Stimulated activated CD8-positive, alpha-beta memory T cell treated with anti-CD3 and anti-CD28 coated beads, Interleukin-12 subunit alpha, Interleukin-12 subunit beta, amount 100 ng/mL, for 24 hours (primary cell): ENCODE measurements around the gene DIP2C.
A peak's percentile ranks its signal among the peaks of the same experiment; 100 is the strongest.
"Not testable (repeated sequence)": the region's sequence is repeated elsewhere in the genome, so short reads cannot be mapped to it uniquely, and the experiment has no call there.

Experiments
- DNase-seq: peaks from one replicate; pipeline ENCODE4 v3.0.0-alpha.2; 2020; ENCODE audit errors: extremely low read depth

Gene DIP2C

DNA sequence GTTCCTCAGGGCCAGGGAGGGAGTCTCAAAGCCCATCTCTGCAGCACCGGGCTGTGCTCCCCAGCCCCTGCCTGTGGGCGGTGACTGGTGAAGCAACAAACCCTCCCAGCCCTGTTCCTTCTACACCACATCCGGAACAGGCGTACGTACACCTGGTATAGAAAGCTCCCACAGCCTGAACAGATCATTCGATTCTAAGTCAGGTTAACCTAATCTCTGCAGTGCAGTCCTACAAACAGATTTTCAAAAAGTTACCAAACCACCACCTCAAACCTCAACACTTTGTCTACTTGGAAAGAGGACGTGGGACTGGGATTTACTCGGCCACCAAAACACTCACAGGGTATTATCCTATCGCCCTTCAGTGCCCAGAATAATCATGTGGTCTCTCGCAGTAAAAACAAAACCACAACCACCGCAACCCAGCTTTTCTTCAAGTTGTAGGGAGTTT, 238.4 kb downstream of the DIP2C start:
- DNase-seq = peak; percentile 21

DNA sequence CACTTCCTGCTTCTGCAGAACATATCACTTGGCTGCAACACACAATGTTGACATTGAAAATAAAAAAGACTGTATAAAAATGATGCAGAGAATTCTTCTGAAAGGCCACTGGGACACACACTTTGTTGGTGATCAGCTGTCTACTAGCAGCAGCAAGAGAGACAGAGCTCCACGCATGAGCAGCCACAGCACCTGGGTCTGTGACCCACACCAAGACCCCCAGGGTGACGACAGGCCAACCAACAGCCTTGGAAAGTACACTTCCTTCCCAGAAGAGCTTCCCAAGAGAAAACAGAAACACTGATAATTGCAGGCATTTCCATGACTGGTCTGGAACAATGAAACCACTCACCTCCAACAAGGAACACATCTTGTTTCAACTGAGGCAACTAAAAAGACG, 239.0 kb downstream of the DIP2C start:
- DNase-seq = no peak

DNA sequence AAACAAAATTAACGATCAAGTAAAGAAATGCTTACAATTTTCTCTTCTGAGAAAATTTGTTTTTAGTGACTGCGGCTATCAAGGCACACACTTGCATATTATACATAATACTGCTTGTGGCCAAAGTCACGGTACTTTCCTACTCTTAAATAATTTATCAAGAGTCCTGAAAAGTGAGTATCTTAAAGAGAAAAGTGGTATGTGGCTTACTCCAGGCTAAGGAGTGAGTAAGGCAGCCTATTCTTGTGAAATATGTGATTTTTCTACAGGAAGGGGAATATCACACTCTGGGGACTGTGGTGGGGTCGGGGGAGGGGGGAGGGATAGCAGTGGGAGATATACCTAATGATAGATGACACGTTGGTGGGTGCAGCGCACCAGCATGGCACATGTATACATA, 240.1 kb downstream of the DIP2C start:
- not testable (repeated sequence) for DNase-seq

DNA sequence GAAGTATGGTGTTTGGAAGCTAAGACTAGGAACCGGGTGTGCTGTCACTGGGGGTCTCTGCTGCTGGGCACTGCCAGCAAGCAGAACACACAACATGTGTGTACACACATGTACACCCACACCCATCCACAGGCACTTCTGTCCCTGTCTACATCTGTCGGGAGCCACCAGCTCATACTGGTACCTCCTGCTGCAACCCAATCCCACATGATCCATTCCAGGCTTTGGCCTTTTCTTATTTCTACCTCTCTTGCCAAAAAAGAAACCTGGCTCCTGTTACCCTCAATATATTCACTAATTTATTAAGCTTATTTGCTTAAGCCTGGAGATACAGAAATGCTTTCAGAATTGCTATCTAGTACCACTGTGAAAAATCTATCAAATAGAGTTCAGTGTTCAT, 246.0 kb downstream of the DIP2C start:
- DNase-seq = no peak

DNA sequence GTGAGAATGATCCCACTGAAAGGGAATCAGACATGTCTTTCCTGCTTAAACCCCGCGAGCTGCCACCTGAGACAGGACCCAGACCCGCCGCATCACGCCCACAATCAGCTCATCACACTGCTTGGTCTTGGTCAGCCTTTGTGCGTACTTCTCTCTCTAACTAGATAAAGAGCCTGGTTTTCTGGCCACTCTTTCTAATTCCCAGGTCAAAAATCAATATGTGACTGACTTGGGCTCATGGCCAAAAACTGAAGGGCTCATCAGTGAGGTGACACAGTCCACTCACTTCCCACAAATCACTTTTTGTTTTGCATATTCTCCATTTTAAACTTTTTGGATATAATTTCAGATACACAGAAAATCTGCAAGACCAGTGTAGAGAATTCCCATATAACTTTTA, 247.3 kb downstream of the DIP2C start:
- no peak for DNase-seq

DNA sequence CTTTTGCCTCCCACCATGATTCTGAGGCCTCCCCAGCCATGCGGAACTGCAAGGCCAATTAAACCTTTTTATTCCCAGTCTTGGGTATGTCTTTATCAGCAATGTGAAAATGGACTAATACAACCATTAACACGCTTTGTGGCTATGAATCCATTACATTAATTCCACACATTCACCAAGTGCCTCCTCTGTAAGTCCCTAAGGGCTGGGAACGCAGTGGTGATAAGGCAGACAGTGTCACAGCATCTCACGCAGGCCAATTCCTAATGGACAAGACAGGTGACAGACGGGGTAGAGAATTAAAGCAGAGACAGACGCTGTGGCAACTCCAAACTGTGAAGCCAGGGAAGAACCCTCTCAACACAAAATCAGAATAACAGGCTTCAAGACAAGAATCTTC, 247.8 kb downstream of the DIP2C start:
- DNase-seq = no peak

DNA sequence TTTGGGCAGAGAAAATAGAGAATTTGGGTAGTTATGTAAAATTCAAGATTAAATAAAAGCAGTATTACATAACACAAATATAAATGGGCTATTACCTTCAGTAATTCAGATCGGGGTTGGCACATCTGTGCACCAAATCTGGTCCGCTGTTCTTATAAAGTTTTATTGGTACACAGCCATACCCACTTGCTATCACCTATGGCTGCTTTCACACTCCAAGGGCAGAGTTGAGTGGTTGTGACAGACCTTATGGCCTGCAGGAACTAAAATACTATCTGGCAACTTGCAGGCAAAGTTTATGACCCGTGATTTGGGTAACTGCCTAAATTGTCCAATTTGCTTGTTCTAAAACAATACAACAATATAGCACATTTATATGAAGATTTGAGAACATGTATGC, 249.3 kb downstream of the DIP2C start:
- no peak for DNase-seq

DNA sequence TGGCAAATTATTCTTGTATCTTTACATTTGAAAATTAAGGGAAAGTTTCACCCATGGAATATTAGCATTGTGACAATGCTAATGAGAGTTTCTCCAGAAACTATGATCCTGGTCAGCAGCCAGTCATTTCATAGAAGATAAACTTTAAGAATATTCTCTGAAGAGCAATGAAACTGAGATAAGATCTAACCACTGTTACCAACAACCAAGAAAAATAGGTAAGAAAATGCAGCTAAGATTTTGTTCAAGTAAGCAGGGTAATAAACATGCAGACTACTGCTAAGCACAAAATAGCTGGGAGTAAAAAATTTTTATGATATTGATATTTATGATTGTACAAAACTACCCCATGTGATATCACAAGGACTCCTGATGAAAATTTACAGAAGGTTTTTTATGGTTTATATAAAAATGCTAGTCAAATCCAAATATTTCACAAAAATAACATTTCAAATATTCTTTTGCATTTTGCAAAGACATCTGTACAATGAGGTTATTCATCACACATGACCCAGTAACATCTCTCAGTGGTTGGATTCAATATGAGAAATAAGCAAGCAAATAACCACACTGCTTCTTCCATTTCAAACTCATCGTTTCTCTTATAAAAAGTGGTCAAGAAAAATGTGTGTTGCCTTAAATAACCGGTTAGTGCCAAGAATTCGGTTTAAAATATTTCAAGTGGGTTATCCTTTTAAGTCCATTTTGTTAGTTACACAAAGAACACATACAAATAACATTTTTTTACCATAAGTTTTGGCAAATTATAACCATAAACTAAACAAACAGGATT, 251.6 kb downstream of the DIP2C start:
- DNase-seq = no peak

DNA sequence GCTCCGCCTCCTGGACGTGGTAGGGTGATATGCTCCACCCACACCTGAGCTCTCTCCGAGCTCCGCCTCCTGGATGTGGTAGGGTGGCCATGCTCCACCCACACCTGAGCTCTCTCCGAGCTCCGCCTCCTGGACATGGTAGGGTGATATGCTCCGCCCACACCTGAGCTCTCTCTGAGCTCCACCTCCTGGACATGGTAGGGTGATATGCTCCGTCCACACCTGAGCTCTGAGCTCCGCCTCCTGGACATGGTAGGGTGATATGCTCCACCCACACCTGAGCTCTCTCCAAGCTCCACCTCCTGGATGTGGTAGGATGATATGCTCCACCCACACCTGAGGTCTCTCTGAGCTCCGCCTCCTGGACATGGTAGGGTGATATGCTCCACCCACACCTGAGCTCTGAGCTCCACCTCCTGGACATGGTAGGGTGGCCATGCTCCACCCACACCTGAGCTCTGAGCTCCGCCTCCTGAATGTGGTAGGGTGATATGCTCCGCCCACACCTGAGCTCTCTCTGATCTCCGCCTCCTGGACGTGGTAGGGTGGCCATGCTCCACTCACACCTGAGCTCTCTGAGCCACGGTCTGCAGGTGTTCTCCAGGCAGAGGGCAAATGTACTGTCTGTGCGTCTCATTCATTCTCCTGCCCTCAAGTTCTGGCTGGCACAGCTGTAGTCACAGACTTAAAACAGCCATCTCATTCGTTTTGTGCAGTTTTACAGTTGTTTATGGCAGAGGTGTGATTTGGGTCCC, 252.4 kb downstream of the DIP2C start:
- no peak for DNase-seq

DNA sequence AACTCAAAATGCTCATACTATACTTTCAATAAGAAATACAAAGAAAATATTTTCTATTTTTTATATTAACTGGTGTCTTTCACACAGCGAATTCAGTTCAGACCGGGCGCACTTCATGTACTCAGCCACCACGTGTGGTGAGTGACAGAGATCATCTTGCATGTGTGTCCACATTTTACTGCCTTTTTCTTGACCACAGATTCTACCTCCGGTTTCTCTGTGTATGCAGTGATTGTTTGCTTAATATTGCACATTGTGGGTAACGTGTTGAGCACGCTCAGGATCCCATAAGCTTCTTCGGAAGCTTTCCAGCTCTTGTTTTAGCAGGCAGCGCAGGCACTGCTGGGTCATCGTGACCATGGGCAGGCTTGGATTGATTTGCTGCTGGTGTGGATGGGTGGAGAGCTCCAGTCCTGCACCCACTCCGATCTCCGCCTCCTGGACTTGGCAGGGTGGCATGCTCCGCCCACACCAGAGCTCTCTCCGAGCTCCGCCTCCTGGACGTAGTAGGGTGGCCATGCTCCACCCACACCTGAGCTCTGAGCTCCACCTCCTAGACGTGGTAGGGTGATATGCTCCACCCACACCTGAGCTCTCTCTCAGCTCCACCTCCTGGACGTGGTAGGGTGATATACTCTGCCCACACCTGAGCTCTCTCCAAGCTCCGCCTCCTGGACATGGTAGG, 253.3 kb downstream of the DIP2C start:
- DNase-seq = no peak

DNA sequence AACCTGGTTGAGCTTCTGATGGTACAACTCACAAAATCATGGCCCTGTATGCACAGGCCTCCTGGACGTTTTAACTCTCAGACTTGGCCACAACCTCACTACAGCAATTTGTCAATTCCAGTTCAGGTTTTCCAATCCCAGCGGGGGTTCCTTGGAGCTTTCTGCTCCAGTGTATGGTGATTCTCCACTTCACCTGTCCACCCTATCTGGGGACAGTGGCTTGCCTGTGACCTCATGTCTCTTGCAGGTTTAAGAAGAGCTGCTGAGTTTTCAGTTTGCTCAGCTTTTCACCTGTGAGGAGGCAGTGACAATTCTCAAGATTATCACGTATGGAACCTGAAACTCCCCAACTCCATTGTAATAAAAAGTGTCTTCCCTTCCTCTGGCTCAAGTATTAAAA, 254.1 kb downstream of the DIP2C start:
- no peak for DNase-seq

DNA sequence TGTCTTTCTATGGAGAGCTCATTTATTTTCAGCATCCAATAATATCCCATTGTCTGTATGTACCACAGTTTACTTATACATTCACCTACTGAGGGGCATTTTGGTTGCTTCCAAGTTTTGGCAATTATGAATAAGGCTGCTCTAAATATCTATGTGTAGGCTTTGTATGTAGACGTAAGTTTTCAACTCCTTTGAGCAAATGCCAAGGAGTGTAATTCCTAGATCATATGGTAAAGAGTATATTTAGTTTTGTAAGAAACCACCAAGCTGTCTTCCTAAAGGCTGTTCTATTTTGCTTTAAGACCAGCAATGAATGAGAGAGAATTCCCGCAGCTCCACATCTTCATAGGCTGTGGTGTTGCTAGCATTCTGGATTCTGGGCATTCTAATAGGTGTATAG, 259.8 kb downstream of the DIP2C start:
- no peak for DNase-seq

DNA sequence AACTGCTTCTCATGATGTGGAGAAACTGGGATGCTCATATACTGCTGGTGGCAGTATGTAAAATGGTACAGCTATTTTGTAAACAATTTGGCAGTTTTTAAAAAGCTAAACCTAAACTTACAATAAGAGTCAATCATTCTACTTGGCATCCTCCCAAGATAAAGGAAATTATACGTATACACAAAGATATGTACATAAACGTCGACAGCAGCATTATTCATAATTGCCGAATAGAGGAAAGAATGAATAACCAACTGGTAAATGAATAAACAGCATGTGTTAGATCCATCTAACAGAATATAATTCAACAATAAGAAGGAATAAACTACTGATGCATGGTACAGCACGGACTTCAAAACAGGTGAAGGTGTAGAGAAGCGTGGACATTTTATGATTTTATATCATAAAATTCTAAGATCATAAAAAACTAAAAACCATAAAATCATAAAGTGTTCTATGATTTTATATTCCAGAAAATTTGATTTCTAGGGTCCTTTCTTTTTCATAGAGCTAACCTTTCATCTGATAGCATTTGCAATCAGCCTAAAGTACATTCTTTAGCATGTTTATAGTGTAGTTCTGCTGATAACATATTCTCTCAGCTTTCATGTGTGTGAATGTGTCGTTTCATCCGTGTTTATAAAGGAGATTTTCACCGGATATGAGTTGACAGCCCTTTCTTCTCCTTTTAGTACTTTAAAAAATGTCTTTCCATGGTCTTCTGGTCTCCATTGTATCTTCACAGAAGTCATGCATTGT, 261.5 kb downstream of the DIP2C start:
- no peak for DNase-seq

DNA sequence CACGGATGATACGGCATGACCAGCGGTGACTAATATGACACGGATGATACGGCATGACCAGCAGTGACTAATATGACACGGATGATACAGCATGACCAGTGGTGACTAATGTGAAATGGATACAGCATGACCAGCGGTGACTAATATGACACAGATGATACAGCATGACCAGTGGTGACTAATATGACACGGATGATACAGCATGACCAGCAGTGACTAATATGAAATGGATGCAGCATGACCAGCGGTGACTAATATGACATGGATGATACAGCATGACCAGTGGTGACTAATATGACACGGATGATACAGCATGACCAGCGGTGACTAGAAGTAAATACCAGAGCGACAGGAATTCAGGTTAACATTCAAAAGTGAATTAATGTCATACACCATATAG, 264.1 kb downstream of the DIP2C start:
- not testable (repeated sequence) for DNase-seq

DNA sequence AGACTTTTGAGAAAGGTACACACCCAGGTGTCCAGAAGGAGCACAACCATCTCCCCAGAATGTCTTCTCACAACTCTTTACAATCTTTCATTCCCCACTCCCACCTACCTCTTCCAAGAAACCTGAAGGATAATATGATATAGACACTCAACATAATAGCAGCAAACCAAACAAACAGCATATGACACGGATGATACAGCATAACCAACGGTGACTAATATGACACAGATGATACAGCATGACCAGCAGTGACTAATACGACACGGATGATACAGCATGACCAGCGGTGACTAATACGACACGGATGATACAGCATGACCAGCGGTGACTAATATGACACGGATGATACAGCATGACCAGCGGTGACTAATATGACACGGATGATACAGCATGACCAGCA, 264.7 kb downstream of the DIP2C start:
- DNase-seq = not testable (repeated sequence)

DNA sequence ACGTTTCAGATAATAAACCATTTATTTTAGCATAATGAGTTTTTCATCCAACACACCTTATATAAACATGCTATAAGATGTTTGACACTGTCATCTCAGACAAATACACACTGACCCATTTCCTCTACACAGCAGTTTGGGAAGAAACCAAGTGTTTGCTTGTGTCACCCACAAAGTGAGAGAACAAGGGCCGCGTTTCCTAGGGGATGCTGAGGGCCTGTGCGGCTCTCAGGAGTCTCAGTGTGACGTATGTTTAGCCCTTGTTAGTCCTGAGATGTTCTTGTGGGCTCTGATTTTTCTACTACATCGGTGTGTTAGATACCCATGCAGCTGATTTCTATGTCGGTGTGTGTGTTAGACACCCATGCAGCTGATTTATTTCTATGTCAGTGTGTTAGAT, 266.3 kb downstream of the DIP2C start:
- no peak for DNase-seq

DNA sequence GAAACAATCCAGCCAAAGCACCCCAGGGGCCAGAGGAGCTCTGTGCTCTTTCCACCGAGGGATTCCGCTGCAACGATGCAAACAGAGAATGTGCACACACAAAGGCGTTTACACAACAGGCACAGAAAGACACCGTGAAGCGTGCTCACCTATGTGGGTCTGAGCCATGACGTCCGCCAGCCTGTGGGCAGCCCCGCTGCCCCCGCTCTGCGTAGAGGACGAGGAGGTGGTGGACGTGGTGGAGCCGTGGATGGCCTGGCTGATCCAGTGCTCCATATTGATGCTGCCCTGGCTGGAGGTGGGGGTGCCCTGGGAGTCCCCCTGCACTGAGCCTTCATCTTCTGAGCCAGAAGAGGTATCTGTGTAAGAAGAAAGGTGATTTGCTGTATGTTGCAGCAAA, 266.8 kb downstream of the DIP2C start:
- no peak for DNase-seq

DNA sequence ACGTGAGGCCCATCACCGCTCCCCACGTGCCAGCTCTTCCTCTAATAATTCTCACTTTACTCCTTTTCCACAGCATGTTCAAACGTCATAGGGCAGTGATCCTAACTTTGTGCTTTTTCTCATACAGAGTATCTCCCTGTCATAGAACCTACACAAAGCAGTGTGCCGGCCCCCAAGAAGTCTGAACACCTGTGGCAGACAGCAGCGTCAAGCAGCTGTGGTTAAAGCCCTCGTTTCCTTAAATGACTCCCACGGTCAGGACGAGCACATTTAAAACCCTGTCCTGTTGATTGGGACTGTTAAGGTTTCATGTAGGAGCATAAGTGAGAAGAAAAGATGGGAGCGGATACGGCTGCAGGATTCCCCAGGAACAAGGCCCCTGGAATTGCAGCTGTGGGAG, 267.2 kb downstream of the DIP2C start:
- no peak for DNase-seq

DNA sequence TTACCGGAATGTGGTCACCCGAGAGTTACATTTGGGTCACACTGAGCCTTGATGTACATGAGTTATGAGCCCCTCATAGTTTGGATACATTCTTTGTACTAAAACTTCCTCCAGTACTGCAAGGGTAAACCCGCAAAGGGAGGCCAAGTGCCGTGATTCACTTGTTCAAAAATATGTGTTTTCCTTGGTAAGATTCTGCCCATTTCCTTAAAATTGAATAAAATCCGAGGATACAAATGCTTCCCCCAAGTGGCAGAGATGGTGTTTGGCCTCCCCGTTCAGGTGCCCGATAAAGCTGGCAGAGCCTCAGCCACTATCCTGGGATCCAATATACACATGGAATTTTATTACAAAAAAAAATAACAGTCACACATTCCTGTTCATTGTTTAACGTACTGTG, 268.3 kb downstream of the DIP2C start:
- no peak for DNase-seq

DNA sequence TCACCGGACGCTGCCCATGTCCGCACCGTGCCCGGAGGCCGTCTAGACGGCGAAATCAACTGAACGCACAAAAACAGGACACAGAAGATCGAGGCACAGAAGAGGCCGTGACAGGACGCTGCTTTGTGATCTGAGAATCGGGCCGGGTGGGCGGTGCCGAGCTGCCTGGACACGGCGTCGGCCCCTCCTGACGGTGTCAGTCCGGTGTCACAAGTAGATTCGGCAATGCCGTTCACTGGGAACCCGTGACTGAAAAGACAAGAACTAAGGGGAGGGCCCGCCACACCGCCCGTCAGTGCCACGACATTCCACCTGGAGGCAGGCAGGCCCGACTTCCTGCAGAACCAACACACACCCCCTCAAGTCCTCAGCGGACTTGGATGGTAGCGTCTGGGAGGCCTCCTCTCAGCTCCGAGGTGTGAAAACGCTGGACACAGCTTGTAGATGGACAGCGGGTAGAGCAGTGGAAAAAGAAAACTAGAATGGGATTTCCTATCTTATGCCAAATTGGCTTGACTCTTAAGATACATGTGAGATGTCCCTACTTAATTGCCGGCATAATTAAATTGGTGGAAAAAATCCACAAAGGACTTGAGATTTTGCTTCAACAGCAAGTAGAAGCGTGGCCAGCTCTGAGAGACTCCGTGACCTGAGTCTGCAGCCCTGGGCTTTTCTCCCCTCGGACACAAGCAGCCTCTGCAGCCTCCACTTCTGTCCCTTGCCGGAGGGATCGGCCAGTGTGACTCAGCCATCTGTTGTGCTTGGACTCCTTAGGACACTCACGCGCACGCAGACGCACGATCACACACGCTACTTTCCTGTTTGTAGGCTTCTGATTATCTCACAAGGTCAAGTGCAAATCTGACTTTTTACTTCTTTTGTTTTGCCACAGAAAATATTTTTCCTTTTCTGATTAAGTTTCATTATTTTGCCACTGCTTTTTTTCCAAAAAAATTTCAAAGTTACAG, 269.0 kb downstream of the DIP2C start:
- no peak for DNase-seq

DNA sequence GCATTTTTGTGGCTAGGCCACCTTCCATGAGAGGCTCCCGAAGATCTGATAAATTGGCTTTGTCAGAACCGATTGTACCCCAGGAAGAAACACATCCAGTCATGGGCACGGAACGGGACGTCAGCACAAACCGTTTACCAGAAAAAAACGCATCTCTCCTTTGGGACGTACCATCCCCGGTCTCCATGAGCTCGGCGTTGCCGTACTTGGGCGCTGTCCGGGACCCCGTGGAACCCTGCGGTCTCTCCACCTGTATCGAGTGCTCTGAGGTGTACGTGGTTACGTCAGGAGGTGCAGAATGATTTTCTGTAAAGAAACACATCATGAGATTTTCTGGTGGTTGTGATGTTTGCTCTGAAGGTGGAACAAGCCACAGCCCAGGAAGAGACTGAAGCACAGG, 270.6 kb downstream of the DIP2C start:
- no peak for DNase-seq
